Gastrocnemius medialis (tissue), 4 donors: Measurements from ENCODE around the gene SYDE2. TPM values are rescaled to one million over a fixed set of nuclear protein-coding genes. Genes with fewer than 3 reads are reported as not detected.
"Not testable (repeated sequence)": the region's sequence is repeated elsewhere in the genome, so short reads cannot be mapped to it uniquely, and the experiment has no call there.

Source experiments
- ATAC-seq, 2 donors: fragments of 150-250 bp; one replicate each; pipeline ENCODE4 v1.9.1; 2016
- DNase-seq, 2 donors: peaks; one replicate each; pipeline ENCODE4 v3.0.0-alpha.2; 2019
- H3K27ac ChIP-seq, 4 donors: fragments of 200-600 bp; sonication (generic); 1 replicate in 1 of 4; 2 replicates in 3 of 4; pipeline ENCODE4 v1.5.1; 2016 to 2018; ENCODE audit warnings: mild to moderate bottlenecking in 2 of 4, moderate library complexity in 1 of 4
- H3K27me3 ChIP-seq, 3 donors: fragments of 200-600 bp; sonication (generic) in 2 of 3; 1 replicate in 1 of 3; 2 replicates in 2 of 3; pipeline versions ENCODE4 v1.5.1 to v1.6.0; 2016 to 2019; ENCODE audit warnings: mild to moderate bottlenecking in 1 of 3, moderate library complexity in 1 of 3
- H3K36me3 ChIP-seq, 2 donors: fragments of 200-600 bp; sonication (generic) in 1 of 2; one replicate each; pipeline ENCODE4 v1.5.1; 2017 to 2018
- H3K4me1 ChIP-seq, 2 donors: fragments of 200-600 bp; sonication (generic) in 1 of 2; one replicate each; pipeline ENCODE4 v1.5.1; 2016 to 2017; ENCODE audit warnings: mild to moderate bottlenecking in 2 of 2
- H3K4me3 ChIP-seq, 4 donors: fragments of 200-600 bp; sonication (generic) in 3 of 4; 1 replicate in 1 of 4; 2 replicates in 3 of 4; pipeline ENCODE4 v1.5.1; 2016 to 2019; ENCODE audit warnings: mild to moderate bottlenecking in 2 of 4
- H3K9me3 ChIP-seq, 3 donors: fragments of 200-600 bp; sonication (generic) in 2 of 3; 1 replicate in 1 of 3; 2 replicates in 2 of 3; pipeline ENCODE4 v1.5.1; 2016 to 2019
- POLR2A ChIP-seq, 2 donors: fragments of 450-650 bp; IDR thresholded peaks; one replicate each; pipeline ENCODE4 v1.6.1; 2017; ENCODE audit warnings: antibody characterized with exemption in 2 of 2, mild to moderate bottlenecking in 2 of 2, moderate library complexity in 2 of 2
- in situ Hi-C, 4 donors: fragments of 200-750 bp; cut with MboI; loops; one replicate each; pipeline versions ENCODE4 v1.15.0 to v1.8.0; 2017; ENCODE audit warnings: low sequenced_read_pairs in 4 of 4
- intact Hi-C: fragments of 100-400 bp; cut with DNase I; formaldehyde crosslinking; loops from one replicate; pipeline ENCODE4 v1.15.1; 2023; ENCODE audit warnings: low total_unique reads
- total RNA-seq, 4 donors: library from RNA; depleted of rRNA; stranded (reverse); fragments of >200 nt; gene quantifications; one replicate each; pipeline versions ENCODE4 v1.1.0 to v1.2.3, GENCODE V29; 2016
- TF ChIP-seq, protein P1 (sequence below), 5 experiments: fragments of 450-650 bp in 3 of 5; fragments of 200-600 bp in 2 of 5; sonication (generic) in 2 of 5; IDR thresholded peaks in 4 of 5; conservative IDR thresholded peaks in 1 of 5; 1 replicate in 4 of 5; 2 replicates in 1 of 5; pipeline ENCODE4 v1.5.1; 2016 to 2019; ENCODE audit warnings: antibody characterized with exemption in 5 of 5, mild to moderate bottlenecking in 3 of 5, moderate library complexity in 3 of 5

SYDE2 gene
- total RNA-seq, 4 donors from 2014 or later, result 3.8 to 7.2 (median 4.9) TPM

DNA sequence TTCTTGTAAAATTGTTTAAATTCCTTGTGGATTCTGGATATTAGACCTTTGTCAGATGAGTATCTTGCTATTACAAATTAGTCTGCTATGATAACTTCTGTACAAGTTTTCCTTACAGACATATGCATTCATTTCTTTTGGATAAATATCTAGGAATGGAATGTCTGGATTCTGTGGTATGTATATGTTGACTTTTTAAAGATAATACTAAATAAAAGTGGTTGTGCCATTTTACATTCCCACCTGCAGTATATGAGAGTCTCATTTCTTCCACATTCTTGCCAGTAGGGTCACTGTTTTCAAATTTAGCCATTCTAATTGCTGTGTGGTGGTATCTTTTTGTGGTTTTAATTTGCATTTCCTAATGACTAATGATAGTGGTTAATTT is 53.9 kb downstream of the SYDE2 start:
- intact Hi-C loops, result no loop called here
- Histone ChIP-seq H3K9me3 (no peaks in the 10 kb centered on the region), H3K27me3 (no peaks in the 10 kb centered on the region), H3K4me3 (no peak overlapping the region), H3K36me3 (no peaks in the 10 kb centered on the region), H3K4me1 (peaks cover 4 to 5% of the 10 kb centered on the region in 2 donors), H3K27ac (no peak overlapping the region)
- TF ChIP-seq, protein P1, sequence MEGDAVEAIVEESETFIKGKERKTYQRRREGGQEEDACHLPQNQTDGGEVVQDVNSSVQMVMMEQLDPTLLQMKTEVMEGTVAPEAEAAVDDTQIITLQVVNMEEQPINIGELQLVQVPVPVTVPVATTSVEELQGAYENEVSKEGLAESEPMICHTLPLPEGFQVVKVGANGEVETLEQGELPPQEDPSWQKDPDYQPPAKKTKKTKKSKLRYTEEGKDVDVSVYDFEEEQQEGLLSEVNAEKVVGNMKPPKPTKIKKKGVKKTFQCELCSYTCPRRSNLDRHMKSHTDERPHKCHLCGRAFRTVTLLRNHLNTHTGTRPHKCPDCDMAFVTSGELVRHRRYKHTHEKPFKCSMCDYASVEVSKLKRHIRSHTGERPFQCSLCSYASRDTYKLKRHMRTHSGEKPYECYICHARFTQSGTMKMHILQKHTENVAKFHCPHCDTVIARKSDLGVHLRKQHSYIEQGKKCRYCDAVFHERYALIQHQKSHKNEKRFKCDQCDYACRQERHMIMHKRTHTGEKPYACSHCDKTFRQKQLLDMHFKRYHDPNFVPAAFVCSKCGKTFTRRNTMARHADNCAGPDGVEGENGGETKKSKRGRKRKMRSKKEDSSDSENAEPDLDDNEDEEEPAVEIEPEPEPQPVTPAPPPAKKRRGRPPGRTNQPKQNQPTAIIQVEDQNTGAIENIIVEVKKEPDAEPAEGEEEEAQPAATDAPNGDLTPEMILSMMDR (IDR thresholded peaks at IDR 0.05 in 4 of 5, conservative IDR thresholded peaks at IDR 0.05 in 1 of 5), result no peak
- TF ChIP-seq POLR2A (IDR thresholded peaks at IDR 0.05), result no peak
- no peak for DNase-seq
- in situ Hi-C loops, result no loop called here
- ATAC-seq, result no peak

DNA sequence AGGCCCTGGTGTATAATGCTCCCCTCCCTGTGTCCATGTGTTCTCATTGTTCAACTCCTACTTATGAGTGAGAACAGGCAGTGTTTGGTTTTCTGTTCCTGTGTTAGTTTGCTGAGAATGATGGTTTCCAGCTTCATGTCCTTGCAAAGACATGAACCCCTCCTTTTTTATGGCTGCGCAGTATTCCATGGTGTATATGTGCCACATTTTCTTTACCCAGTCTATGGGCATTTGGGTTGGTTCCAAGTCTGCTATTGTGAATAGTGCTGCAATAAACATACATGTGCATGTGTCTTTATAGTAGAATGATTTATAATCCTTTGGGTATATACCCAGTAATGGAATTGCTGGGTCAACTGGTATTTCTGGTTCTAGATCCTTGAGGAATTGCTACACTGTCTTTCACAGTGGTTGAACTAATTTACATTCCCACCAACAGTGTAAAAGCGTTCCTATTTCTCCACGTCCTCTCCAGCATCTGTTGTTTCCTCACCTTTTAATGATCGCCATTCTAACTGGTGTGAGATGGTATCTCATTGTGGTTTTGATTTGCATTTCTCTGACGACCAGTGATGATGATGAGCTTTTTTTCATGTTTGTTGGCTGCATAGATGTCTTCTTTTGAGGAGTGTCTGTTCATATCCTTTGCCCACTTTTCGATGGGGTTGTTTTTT is 54.4 kb downstream of the SYDE2 start:
- ATAC-seq, H3K4me1 ChIP-seq, H3K9me3 ChIP-seq, H3K4me3 ChIP-seq, H3K27ac ChIP-seq, in situ Hi-C loops, DNase-seq, H3K27me3 ChIP-seq, H3K36me3 ChIP-seq, intact Hi-C loops: not testable (repeated sequence)

DNA sequence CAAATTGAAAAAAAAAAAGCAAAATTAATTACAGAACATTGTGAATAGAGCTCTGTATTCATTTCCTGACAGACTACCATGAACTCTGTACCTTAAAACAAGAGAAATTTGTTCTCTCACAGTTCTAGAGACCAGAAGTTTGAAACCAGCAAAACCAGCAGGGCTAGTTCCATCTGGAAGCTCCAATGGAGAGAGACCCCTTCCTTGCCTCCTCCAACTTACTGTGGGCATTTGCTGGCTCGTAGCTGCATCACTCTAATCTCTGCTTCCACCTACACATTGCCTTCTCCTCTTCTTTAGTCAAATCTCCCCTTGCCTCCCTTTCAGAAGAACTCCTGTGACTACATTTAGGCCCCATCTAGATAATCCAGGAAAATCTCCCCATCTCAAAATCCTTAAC is 56.5 kb downstream of the SYDE2 start:
- Histone ChIP-seq H3K9me3 (no peaks in the 10 kb centered on the region), H3K36me3 (no peaks in the 10 kb centered on the region), H3K4me1 (no peaks in the 10 kb centered on the region), H3K27me3 (no peaks in the 10 kb centered on the region), H3K4me3 (no peak overlapping the region), H3K27ac (no peak overlapping the region)
- ATAC-seq (no peak), DNase-seq (no peak)
- TF ChIP-seq, protein P1 (IDR thresholded peaks at IDR 0.05 in 4 of 5, conservative IDR thresholded peaks at IDR 0.05 in 1 of 5), result no peak
- no peak for TF ChIP-seq POLR2A (IDR thresholded peaks at IDR 0.05)
- in situ Hi-C loops (no loop called here), intact Hi-C loops (no loop called here)

DNA sequence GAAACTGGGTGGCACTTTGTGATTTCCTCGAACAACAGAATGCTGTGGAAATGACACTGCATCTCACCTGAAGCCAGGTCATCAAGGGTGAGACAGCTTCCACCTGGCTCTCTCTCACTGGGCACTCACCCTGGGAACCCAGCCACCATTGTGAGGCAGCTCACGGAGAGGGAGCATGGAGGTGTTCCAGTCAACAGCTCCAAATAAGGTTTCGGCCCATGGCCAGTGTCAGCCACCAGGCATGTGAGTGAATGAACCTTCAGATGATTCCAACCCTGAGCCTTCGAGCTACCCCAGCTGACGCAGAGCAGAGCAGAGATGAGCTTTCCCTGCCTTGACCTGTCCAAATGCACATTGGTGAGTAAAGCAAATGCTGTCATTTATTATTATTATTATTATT is 58.1 kb downstream of the SYDE2 start:
- no peak for TF ChIP-seq POLR2A (IDR thresholded peaks at IDR 0.05)
- no peak for DNase-seq
- Histone ChIP-seq H3K4me3 (no peak overlapping the region), H3K27me3 (no peaks in the 10 kb centered on the region), H3K4me1 (no peaks in the 10 kb centered on the region), H3K9me3 (no peaks in the 10 kb centered on the region), H3K36me3 (no peaks in the 10 kb centered on the region), H3K27ac (no peak overlapping the region)
- in situ Hi-C loops, result no loop called here
- intact Hi-C loops, result no loop called here
- no peak for ATAC-seq

DNA sequence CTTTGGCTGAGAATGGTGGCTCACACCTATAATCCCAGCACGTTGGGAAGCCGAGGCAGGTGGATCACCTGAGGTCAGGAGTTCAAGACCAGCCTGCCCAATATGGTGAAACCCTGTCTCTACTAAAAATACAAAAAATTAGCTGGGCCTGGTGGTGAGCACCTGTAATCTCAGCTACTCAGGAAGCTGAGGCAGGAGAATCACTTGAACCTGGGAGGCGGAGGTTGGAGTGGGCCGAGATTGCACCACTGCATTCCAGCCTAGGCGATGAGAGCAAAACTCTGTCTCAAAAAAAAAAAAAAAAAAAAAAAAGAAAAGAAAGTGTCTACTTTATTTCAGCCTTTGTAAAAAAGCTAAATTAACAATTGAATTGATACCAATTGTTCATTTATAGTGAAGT is 62.4 kb downstream of the SYDE2 start:
- in situ Hi-C loops, H3K27me3 ChIP-seq, H3K36me3 ChIP-seq, H3K4me3 ChIP-seq, H3K4me1 ChIP-seq, intact Hi-C loops, ATAC-seq, DNase-seq, H3K27ac ChIP-seq, H3K9me3 ChIP-seq: not testable (repeated sequence)

DNA sequence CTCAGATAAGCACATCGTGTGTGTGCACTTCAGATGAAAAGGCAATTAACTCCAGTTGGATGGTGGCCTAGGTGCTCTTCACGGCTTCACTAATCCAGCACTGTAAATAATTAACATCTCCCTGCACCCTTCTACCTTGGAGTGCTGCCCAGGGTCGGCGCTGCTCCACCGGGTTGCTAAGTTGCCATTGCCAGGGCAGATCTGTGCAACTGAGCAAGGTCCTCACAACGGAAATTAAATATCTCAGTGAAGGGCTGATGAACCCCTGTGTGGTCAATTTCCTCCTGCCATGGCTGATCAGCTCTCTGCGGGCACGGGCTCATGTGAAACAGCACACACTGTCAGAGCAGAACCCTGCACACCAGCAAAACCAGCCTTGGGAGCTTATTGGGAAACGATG is 63.2 kb downstream of the SYDE2 start:
- Histone ChIP-seq H3K4me3 (no peak overlapping the region), H3K36me3 (no peaks in the 10 kb centered on the region), H3K27ac (no peak overlapping the region), H3K4me1 (no peaks in the 10 kb centered on the region), H3K9me3 (no peaks in the 10 kb centered on the region), H3K27me3 (no peaks in the 10 kb centered on the region)
- no peak for ATAC-seq
- intact Hi-C loops, result no loop called here
- TF ChIP-seq, protein P1 (IDR thresholded peaks at IDR 0.05 in 4 of 5, conservative IDR thresholded peaks at IDR 0.05 in 1 of 5), result no peak
- TF ChIP-seq POLR2A (IDR thresholded peaks at IDR 0.05), result no peak
- in situ Hi-C loops, result no loop called here
- no peak for DNase-seq
